ENCODE data around the gene IRF2.

- TF ChIP-seq CTCF (IDR thresholded peaks at IDR 0.05) = no peak
- TF ChIP-seq EP300 (IDR thresholded peaks at IDR 0.05) = no peak
- TF ChIP-seq POLR2A (IDR thresholded peaks at IDR 0.05) = no peak
Measured at GRCh38 chr4:184444953-184445309, 29.4 kb downstream of the IRF2 start.

Measured in suprapubic skin (tissue), 3 donors.